IPS-18a (cell line): ENCODE measurements around the gene BRINP2.

ENCODE experiments used
- H3K27ac ChIP-seq: one replicate; pipeline ENCODE4 v1.5.1; 2013; ENCODE audit warnings: low read length
- H3K27me3 ChIP-seq: one replicate; pipeline ENCODE4 v1.6.1; 2013; ENCODE audit warnings: mild to moderate bottlenecking, low read length; ENCODE audit not compliant: control insufficient read depth, insufficient read depth
- H3K36me3 ChIP-seq: one replicate; pipeline ENCODE4 v1.6.1; 2013; ENCODE audit warnings: low read depth, low read length; ENCODE audit not compliant: control insufficient read depth
- H3K4me1 ChIP-seq: one replicate; pipeline ENCODE4 v1.6.1; 2013; ENCODE audit warnings: low read depth, low read length; ENCODE audit not compliant: control insufficient read depth
- H3K4me3 ChIP-seq: one replicate; pipeline ENCODE4 v1.5.1; 2013; ENCODE audit warnings: low read length
- H3K9ac ChIP-seq: one replicate; pipeline ENCODE4 v1.6.1; 2013; ENCODE audit warnings: mild to moderate bottlenecking, low read length, moderate library complexity
- H3K9me3 ChIP-seq: one replicate; pipeline ENCODE4 v1.6.1; 2013; ENCODE audit warnings: low read depth, low read length; ENCODE audit not compliant: control insufficient read depth

BRINP2 gene

DNA sequence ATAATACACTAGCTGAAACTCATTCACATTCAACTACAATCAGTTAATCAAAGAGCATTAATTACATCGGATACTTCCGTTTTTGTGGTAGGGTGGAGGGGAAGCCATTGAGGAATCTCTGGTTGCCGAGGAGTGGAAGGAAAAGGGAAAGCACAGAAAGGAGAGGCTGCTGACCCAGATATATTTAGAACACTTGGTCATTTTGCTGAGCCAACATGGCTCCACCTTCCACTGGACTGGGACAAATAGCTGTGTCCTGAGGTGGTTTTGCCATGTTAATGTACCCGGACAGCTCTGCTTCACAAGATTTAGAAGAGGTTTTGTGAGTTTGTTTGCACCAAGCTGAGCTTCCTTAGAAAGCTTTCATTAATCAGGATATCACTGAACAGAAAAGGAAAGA is 32.4 kb upstream of the BRINP2 start:
- no peaks in the 10 kb centered on the region for H3K9me3 ChIP-seq
- peaks cover 12% of the 10 kb centered on the region for H3K4me1 ChIP-seq
- H3K4me3 ChIP-seq, result no peak overlapping the region
- no peak overlapping the region for H3K9ac ChIP-seq
- H3K27me3 ChIP-seq, result no peaks in the 10 kb centered on the region
- no peak overlapping the region for H3K27ac ChIP-seq
- no peaks in the 10 kb centered on the region for H3K36me3 ChIP-seq

DNA sequence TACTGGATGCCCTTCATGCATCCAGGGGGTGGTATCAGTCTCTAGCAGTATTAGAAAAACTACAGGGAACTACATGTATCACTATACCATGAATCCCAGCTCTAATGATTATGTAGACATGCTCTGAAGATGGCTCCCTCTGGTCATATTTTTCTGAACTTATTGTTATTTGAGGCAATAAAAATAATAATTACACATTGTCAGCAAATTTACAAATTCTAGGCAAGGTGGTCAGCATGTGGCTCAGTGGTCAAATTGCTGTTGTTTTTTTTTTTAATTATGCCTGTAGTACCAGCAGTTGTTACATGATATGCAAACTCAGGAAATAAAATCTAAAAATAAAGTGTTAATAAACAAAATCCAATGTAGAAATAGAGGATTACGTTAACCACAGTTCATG is 28.7 kb upstream of the BRINP2 start:
- H3K36me3 ChIP-seq, result no peaks in the 10 kb centered on the region
- no peaks in the 10 kb centered on the region for H3K9me3 ChIP-seq
- no peaks in the 10 kb centered on the region for H3K27me3 ChIP-seq
- H3K27ac ChIP-seq, result no peak overlapping the region
- H3K4me3 ChIP-seq, result no peak overlapping the region
- no peak overlapping the region for H3K9ac ChIP-seq
- peaks cover 12% of the 10 kb centered on the region for H3K4me1 ChIP-seq

DNA sequence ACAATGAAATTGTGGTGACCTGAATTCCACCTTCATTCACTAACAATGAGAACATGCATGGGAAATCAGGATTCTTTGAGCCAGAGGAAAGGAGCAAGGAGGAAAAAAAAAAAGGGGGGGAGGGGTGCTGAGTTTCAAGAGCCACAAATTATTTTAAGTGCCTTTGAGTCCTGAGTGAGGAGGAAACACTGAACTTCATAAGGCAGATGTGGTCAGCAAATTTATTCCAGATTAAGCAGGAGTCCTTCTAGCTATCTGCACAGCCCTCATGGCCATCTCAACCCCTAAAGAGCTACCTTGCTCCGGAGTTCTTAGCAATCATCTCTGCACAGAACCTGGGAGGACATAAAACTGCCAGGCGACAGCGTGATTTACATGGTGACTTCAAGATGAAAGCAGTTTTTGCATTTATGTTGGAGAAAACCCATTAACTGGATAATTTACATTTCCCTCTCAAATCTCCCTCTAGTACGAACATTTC is 27.9 kb upstream of the BRINP2 start:
- H3K4me1 ChIP-seq, result peaks cover 12% of the 10 kb centered on the region
- H3K27ac ChIP-seq, result no peak overlapping the region

DNA sequence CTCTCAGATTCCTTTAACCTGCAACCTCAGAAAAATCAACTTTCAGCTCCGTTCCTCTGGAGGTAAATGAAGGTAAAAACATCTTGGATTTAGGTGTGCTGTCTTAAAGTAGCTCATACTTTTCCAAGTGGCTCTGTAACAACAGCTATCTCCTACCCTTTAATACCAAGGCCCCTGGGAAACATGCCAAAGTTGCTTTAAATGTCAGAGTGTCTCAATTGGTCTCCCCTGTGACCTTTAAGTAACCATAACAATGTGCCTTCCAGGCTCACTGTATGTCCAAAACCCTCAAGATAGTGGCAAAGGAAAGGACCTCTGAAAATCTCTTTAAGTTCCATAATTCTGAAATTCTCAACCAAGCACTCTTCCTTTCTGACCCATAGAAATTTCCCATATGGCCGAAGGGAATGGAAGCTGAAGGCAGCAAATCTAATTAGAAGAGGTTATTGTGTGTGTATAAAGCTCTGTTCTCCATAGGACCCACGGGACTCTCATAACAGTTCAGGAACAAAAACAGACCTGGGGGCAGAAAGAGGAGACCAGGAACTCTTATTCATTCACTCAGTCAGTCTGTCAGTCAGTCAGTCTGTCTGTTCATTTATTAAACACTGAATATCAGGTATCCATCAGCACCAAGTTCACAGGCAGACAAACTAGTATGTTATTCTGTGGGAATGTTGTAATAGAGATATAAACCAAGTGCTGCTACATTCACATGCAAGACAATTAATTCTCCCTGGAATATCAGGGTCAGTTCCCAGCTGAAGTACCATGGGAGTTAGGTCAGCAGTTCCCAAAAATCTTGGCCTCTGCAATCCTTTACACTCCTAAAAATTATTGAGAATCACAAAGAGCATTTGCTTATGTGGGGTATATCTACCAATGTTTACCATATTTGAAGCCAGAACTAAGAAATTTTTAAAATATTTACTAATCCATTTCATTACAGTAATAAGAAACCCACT is 25.4 kb upstream of the BRINP2 start:
- no peak overlapping the region for H3K4me3 ChIP-seq
- no peaks in the 10 kb centered on the region for H3K9me3 ChIP-seq
- H3K4me1 ChIP-seq, result peaks cover 12% of the 10 kb centered on the region
- no peaks in the 10 kb centered on the region for H3K27me3 ChIP-seq
- no peak overlapping the region for H3K9ac ChIP-seq
- no peaks in the 10 kb centered on the region for H3K36me3 ChIP-seq
- H3K27ac ChIP-seq, result no peak overlapping the region

More for the DNA sequence above, 27.9 kb upstream of the BRINP2 start:
- Histone ChIP-seq H3K9ac (no peak overlapping the region), H3K4me3 (no peak overlapping the region), H3K27me3 (no peaks in the 10 kb centered on the region), H3K36me3 (no peaks in the 10 kb centered on the region), H3K9me3 (no peaks in the 10 kb centered on the region)

DNA sequence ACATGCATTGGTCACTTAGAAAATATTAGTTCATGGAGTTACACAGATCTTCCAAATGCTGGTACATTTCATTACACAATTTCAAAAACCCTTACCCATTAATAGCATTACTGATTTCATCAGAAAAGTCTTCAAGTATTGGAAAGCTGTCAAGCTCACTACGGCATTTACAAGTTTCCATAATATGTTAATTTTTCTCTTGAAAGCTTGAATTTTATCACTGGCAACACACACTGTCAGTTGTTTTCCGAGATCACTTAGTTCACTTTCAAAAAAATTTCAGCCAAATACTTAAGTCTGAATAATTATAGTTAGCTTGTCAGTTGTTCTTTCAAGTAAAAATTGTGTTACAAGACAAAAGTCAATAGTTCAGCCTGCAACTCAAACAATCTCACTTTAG is 24.3 kb upstream of the BRINP2 start:
- H3K27me3 ChIP-seq, result no peaks in the 10 kb centered on the region
- H3K4me3 ChIP-seq, result no peak overlapping the region
- H3K36me3 ChIP-seq, result no peaks in the 10 kb centered on the region
- no peak overlapping the region for H3K9ac ChIP-seq
- H3K4me1 ChIP-seq, result peaks cover 12% of the 10 kb centered on the region
- no peaks in the 10 kb centered on the region for H3K9me3 ChIP-seq
- no peak overlapping the region for H3K27ac ChIP-seq

DNA sequence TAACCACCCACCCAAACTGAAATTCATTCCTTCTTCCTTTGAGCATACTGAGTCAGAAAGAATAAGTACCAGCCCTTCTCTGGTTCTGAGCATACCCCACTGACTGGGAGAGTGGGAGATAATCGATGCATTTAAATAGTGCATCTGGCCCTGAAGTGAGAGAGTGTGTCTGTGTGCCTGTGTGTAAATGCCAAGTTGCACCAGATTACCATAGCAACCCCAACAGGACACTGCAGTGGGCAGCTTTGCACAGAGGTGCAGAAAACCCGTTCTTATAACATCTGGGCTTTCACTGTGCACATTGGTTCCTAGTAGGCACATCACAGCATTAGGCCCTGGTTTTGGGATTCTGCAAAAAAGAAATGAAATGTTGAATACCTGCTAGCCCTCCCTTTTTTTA is 8.5 kb upstream of the BRINP2 start:
- H3K27me3 ChIP-seq, result peaks cover 41% of the 10 kb centered on the region
- no peaks in the 10 kb centered on the region for H3K4me1 ChIP-seq

DNA sequence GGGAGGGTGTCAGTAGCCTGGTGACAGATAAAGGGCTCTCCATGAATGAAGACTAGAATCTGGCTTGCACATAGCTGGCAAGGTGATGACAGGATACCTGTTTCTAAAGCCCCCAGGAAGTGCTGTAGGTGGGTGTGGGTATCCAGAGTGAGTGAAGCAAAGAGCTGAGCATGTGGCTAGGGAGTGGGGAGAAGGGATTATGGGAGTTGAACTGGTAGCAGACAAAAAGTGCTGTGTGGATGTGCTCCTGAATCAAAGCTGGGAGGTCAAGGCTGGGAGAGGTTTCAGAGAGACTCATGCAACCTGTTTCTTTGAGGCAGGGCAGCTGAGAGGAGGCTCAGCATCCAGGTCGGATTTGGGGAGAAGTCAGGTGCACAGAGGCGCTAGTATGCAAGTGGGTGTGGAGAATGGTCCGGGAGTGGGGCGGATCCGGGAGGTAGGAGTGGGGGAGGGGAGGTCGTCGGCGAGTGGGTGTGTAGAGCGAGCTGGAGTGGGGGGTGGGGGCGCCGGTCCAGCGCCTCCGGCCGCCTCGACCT is 6.8 kb upstream of the BRINP2 start:
- H3K9ac ChIP-seq, result peak overlapping the region; percentile 44
- peak overlapping the region; percentile 67 for H3K4me3 ChIP-seq

More for the DNA sequence above, 8.5 kb upstream of the BRINP2 start:
- Histone ChIP-seq H3K9ac (no peak overlapping the region), H3K9me3 (no peaks in the 10 kb centered on the region), H3K27ac (no peak overlapping the region), H3K36me3 (no peaks in the 10 kb centered on the region), H3K4me3 (no peak overlapping the region)

DNA sequence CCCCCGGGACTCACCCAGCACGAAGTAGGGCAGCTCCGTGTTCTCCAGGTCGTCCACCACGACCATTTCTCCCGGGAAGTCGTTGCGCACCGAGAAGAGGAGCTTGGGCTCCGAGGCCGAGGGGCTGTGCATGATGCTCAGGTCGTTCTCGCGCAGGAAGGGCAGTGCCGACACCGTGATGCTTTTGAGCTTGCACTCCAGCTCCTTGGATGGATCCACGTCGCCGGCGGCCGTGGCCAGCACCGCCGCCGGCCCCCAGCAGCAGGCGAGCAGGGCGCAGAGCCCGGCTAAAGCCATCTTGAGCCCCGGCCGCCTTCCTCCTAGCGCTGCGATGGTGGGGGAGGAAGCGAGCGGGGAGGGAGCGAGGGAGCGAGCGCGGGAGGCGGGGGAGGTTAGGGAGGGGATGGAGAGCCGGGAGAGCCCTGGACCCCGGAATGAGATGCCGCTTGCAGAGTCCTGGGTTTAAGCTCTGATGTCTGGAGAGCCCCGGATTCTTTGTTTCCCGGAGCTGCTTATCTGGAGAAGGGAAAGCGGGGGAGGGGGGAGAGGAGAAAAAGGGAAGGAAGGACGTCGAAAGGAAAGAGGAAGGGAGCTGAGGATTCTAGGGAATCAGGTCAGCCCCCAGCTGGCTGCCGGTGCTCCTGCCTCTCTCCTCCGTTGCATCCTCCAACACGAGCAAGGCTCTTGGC is 6.2 kb upstream of the BRINP2 start, which contains the start of gene ASTN1:
Gene ASTN1 (minus strand): TSS at position 333 of the 689 bp plus-strand sequence. CDS start 36 bp downstream, at position 297.
- Histone ChIP-seq H3K9ac (peak within 1 kb of the TSS; percentile 44), H3K27me3 (peaks cover 64% of the 10 kb centered on the region), H3K4me3 (peak within 1 kb of the TSS; percentile 67), H3K36me3 (no peaks in the 10 kb centered on the region), H3K27ac (no peak within 1 kb of the TSS), H3K4me1 (no peaks in the 10 kb centered on the region), H3K9me3 (no peaks in the 10 kb centered on the region)

More for the DNA sequence above, 6.8 kb upstream of the BRINP2 start:
- H3K4me1 ChIP-seq, result no peaks in the 10 kb centered on the region
- no peaks in the 10 kb centered on the region for H3K36me3 ChIP-seq
- no peaks in the 10 kb centered on the region for H3K9me3 ChIP-seq
- H3K27me3 ChIP-seq, result peaks cover 58% of the 10 kb centered on the region
- H3K27ac ChIP-seq, result no peak overlapping the region

DNA sequence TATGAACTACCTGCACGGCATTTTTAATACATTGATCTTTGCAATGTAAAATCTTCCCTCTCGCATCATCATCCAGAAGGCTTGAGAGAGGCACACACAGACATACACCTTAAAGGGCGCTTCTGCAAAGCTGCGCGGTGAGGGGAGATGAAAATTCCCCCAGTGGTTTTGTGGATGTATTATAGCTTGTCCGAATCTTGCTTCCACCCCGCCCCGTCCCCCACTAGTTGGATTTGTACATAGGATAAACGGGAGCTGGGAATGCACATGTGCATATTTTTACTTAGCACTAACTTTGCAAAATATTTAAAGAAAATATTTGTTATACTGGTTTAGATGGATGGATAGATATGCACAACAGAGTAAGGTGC is 5.7 kb upstream of the BRINP2 start:
- Histone ChIP-seq H3K27ac (no peak overlapping the region), H3K4me3 (peak overlapping the region; percentile 67), H3K9ac (peak overlapping the region; percentile 44), H3K9me3 (no peaks in the 10 kb centered on the region), H3K27me3 (peaks cover 69% of the 10 kb centered on the region), H3K4me1 (no peaks in the 10 kb centered on the region), H3K36me3 (no peaks in the 10 kb centered on the region)

DNA sequence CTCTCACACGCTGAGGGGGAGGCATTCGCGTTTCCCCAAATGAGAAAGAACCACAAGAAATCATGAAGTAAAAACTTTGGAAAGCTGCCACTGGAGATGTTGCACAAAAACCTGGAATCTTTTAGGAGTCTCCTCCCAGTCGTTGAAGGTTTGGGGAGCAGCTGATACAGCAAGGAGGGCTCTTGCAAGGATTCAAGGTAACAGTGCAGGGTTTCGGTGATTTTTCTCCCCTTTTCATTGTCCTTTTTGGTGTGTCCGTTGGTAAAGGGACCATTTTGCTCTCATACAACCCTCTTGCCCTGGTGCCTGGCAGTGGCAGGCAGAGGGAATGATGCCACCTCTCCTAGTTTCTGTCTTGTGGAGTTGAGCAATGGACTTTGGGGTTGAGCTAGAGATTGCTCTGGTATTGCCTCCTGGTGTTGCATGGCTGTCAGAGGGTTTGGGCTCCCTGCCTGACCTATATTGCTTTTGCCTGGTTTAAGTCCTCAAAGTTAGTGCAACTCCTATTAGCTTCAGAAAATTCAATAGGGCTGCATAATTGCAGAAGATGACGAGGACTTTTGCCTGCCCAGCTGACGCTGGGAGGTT is 872 bp downstream of the BRINP2 start:
- Histone ChIP-seq H3K4me3 (peak overlapping the region; percentile 85), H3K4me1 (peaks cover 7% of the 10 kb centered on the region), H3K27ac (no peak overlapping the region), H3K36me3 (no peaks in the 10 kb centered on the region), H3K9me3 (no peaks in the 10 kb centered on the region), H3K27me3 (peaks cover 79% of the 10 kb centered on the region), H3K9ac (no peak overlapping the region)

DNA sequence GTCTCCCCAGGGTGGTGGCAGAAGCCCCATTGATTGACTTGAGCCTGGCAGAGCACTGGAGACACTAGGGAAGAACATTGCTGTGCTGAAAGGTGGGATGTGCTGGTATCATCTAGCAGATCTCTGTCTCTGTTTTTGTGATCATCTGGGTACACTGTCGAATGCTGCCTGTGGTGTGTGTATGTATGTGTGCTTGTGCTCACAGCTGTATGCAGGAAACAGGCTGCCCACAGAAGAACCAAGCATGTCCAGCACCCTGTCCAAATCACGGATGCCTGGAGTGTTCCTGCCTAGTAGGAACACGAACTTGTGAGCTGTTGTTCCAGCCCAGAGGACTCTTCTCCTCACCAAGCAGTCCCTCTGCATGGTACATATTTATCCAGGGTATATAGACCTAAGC is 1.5 kb downstream of the BRINP2 start:
- Histone ChIP-seq H3K27me3 (peaks cover 73% of the 10 kb centered on the region), H3K9me3 (no peaks in the 10 kb centered on the region), H3K4me3 (no peak overlapping the region), H3K4me1 (peaks cover 7% of the 10 kb centered on the region), H3K9ac (no peak overlapping the region), H3K36me3 (no peaks in the 10 kb centered on the region), H3K27ac (no peak overlapping the region)
